Ascending aorta (tissue), 2 donors: ENCODE results near the gene PRUNE2. TPM values are rescaled to one million over a fixed set of nuclear protein-coding genes. Genes with fewer than 3 reads are reported as not detected.

Experiments
- DNase-seq, 2 donors: peaks; one replicate each; pipeline ENCODE4 v3.0.0-alpha.2; 2019; ENCODE audit warnings: low spot score in 2 of 2
- H3K27ac ChIP-seq, 2 donors: fragments of 200-600 bp; sonication (generic); one replicate each; pipeline ENCODE4 v1.5.1; 2016 to 2017; ENCODE audit warnings: mild to moderate bottlenecking in 1 of 2
- H3K27me3 ChIP-seq: fragments of 200-600 bp; sonication (generic); one replicate; pipeline ENCODE4 v1.5.1; 2017
- H3K36me3 ChIP-seq, 2 donors: fragments of 200-600 bp; sonication (generic); one replicate each; pipeline ENCODE4 v1.5.1; 2016
- H3K4me1 ChIP-seq, 2 donors: fragments of 200-600 bp; sonication (generic); one replicate each; pipeline ENCODE4 v1.5.1; 2016 to 2017; ENCODE audit warnings: mild to moderate bottlenecking in 1 of 2
- H3K4me3 ChIP-seq, 2 donors: fragments of 200-600 bp; sonication (generic); one replicate each; pipeline ENCODE4 v1.5.1; 2016 to 2017; ENCODE audit warnings: mild to moderate bottlenecking in 1 of 2
- H3K9me3 ChIP-seq, 2 donors: fragments of 200-600 bp; sonication (generic); one replicate each; pipeline ENCODE4 v1.5.1; 2016
- intact Hi-C: fragments of 100-400 bp; cut with DNase I; formaldehyde crosslinking; loops from one replicate; pipeline ENCODE4 v1.15.1; 2023
- total RNA-seq: library from RNA; depleted of rRNA; stranded (reverse); fragments of >200 nt; gene quantifications from one replicate; pipeline ENCODE4 v1.1.0, GENCODE V29; 2016
- TF ChIP-seq, protein P1 (sequence below), 3 experiments: fragments of 200-600 bp in 2 of 3; fragments of 450-650 bp in 1 of 3; sonication (generic) in 2 of 3; IDR thresholded peaks; one replicate each; pipeline ENCODE4 v1.5.1; 2016 to 2019; ENCODE audit warnings: antibody characterized with exemption in 3 of 3, mild to moderate bottlenecking in 1 of 3, moderate library complexity in 1 of 3

The PRUNE2 gene
- total RNA-seq, 1 donor from 2014 or later = 200 TPM

DNA sequence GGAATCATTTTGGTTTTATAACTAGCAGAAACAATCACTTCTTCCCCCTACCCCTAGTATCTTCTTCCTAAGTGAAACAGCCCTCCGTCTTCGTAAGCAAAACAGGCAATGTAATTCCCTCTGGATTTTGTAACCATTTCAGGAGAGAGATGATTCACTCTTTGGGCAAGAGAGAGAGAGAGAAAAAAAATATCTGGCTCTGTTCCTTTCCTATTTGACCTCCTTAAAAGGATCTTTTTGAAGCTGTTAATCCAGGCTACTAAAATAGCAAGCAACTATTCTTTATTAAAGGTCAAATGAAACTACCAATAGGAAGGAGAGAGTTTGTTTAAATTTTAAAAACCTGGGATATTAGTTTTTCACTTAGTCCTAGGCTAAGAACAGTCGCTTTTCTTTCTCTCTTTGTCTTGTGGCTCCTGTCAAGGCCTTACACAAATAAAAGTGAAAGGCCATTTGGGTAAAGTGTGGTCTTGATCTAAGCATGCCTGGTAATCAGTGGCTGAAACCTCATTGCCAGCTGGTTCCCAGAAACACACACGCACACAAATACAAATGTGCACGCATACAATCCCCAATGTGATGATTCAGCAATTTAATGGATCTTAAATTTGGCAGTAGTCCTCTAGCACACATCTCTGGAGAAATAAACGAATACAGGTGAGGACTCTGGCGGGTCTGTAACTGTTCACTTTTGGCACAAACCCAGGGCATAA, 70.2 kb downstream of the PRUNE2 start:
- peaks cover 0 to 31% of the 10 kb centered on the region in 2 donors for H3K4me1 ChIP-seq

DNA sequence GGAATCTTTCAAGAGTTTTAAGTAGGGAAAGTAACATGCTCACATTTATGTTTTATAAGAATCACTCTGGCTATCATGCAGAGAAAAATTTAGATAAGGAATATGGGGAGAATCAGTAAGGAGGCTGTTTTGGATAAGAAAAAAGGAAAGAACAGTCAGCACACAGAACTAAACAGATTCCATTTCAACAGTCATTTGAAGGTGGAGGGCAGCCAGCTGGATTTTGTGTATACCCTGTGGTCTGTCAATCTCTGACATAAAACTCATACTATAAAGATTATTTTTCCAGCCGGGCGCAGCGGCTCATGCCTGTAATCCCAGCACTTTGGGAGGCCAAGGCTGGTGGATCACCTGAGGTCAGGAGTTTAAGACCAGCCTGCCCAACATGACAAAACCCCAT, 77.5 kb downstream of the PRUNE2 start:
- Histone ChIP-seq H3K4me1 (peaks cover 0 to 15% of the 10 kb centered on the region in 2 donors), H3K4me3 (no peak overlapping the region), H3K36me3 (peaks cover 27 to 34% of the 10 kb centered on the region in 2 donors), H3K27ac (peak overlapping the region; percentile 56 to 66), H3K27me3 (no peaks in the 10 kb centered on the region), H3K9me3 (peaks cover 0 to 8% of the 10 kb centered on the region in 2 donors)
- no peak for DNase-seq
- intact Hi-C loops = no loop called here
- TF ChIP-seq, protein P1, sequence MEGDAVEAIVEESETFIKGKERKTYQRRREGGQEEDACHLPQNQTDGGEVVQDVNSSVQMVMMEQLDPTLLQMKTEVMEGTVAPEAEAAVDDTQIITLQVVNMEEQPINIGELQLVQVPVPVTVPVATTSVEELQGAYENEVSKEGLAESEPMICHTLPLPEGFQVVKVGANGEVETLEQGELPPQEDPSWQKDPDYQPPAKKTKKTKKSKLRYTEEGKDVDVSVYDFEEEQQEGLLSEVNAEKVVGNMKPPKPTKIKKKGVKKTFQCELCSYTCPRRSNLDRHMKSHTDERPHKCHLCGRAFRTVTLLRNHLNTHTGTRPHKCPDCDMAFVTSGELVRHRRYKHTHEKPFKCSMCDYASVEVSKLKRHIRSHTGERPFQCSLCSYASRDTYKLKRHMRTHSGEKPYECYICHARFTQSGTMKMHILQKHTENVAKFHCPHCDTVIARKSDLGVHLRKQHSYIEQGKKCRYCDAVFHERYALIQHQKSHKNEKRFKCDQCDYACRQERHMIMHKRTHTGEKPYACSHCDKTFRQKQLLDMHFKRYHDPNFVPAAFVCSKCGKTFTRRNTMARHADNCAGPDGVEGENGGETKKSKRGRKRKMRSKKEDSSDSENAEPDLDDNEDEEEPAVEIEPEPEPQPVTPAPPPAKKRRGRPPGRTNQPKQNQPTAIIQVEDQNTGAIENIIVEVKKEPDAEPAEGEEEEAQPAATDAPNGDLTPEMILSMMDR (IDR thresholded peaks at IDR 0.05) = no peak

More for the DNA sequence above, 70.2 kb downstream of the PRUNE2 start:
- Histone ChIP-seq H3K27me3 (no peaks in the 10 kb centered on the region), H3K36me3 (no peaks in the 10 kb centered on the region), H3K9me3 (peaks cover 0 to under 1% of the 10 kb centered on the region in 2 donors), H3K27ac (peak overlapping the region; percentile 86 to 94), H3K4me3 (peak overlapping the region; percentile 10 to 28)
- intact Hi-C loops = loop anchor here (1.0 to 2.0 kb wide), 3 partner anchors 17 to 91 kb away; no protein-coding TSS in a partner anchor
- TF ChIP-seq, protein P1 (IDR thresholded peaks at IDR 0.05) = no peak
- DNase-seq = peak in 1 of 2 donors; percentile 66

DNA sequence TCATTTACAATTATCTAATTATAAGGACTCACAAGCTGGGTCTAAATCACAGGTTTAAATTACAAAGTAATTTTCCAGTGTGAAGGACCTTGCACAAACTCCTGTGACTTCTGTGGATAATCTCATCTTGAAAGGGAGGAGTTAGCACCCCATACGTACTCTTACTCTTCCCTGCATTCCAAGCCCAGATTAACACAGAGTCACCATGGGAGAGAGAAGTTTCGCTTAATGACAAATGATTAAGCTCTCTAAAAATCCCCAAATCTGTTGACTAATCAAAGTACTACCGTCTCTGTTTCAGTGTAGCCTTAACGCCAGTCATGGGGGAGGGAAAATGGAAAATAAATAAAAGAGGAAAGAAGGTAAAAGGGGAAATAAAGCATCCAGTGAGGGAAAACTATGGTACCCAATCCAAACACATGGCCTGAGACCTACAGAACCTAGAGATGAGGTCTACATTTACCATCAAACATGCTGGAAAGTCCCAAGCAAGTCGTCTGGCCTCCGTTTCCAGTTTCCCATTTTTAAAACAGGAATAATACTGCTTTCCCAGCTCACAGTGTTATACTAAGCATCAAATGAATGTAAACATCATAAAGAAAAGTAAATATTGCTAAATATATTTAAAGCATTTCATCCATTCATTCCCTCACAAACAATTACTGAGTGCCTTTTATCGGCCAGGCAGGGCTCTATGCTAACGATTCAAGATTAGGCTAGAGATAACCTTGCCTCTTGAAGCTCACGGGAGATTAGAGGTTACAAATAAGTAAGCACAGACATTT, 78.4 kb downstream of the PRUNE2 start:
- peaks cover 0 to 8% of the 10 kb centered on the region in 2 donors for H3K9me3 ChIP-seq
- H3K27ac ChIP-seq = peak overlapping the region; percentile 56 to 66
- no peaks in the 10 kb centered on the region for H3K27me3 ChIP-seq
- H3K4me1 ChIP-seq = peaks cover 0 to 15% of the 10 kb centered on the region in 2 donors
- no peak for DNase-seq
- peaks cover 27 to 39% of the 10 kb centered on the region in 2 donors for H3K36me3 ChIP-seq
- TF ChIP-seq, protein P1 (IDR thresholded peaks at IDR 0.05) = no peak
- no peak overlapping the region for H3K4me3 ChIP-seq
- intact Hi-C loops = no loop called here

DNA sequence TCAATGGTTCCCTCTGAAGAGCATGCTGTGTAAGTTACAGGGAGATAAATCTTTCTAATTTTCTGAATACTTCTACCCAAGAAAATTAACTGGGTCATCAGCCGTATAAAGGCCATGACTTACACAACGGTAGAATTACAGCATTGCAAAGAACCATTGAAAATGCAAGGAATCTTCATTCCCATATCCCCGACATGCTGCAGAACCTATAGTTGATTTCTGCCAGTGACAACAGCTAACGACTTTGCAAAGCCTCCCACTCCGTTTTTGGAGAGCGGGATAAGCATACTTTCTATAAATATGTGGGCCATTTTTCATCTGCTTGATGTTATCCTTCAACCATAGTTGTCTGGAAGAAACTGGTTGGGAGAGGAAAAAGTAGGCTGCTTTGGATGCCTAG, 85.5 kb downstream of the PRUNE2 start:
- Histone ChIP-seq H3K27me3 (no peaks in the 10 kb centered on the region), H3K36me3 (peaks cover 27 to 31% of the 10 kb centered on the region in 2 donors), H3K4me1 (peaks cover 3 to 22% of the 10 kb centered on the region in 2 donors), H3K4me3 (no peak overlapping the region), H3K27ac (no peak overlapping the region), H3K9me3 (no peaks in the 10 kb centered on the region)
- DNase-seq = no peak
- intact Hi-C loops = no loop called here
- TF ChIP-seq, protein P1 (IDR thresholded peaks at IDR 0.05) = no peak

DNA sequence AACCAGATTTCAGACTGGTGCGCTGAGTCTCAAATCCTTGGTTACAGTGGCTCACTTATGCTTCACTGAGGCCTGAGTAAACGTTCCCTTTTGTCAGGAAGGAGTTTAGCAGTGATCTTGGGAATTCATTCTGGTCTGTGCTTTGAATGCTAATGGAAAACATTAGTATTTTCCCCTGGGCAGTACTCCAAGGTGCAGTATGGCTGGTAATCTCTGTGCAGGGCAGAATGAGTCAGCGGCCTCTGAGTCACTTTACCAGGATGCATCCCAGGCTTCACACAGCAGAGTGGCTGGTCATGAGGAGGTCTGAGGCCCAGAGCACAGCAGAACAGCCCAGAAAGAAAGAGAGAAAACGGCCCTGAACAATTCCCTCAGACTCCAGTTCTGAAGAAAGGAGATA, 87.6 kb downstream of the PRUNE2 start:
- Histone ChIP-seq H3K9me3 (no peaks in the 10 kb centered on the region), H3K27ac (peak overlapping the region; percentile 84 to 90), H3K4me3 (no peak overlapping the region), H3K4me1 (peaks cover 3 to 24% of the 10 kb centered on the region in 2 donors), H3K27me3 (no peaks in the 10 kb centered on the region), H3K36me3 (peaks cover 10 to 18% of the 10 kb centered on the region in 2 donors)
- TF ChIP-seq, protein P1 (IDR thresholded peaks at IDR 0.05) = no peak
- intact Hi-C loops = loop anchor here (1.0 to 10.0 kb wide), 5 partner anchors 17 to 163 kb away; partner anchors contain the start of gene PRUNE2
- DNase-seq = peak; percentile 82 to 96
